ENCODE measurements around the gene TMEM259. TPM values are rescaled to one million over a fixed set of nuclear protein-coding genes. Genes with fewer than 3 reads are reported as not detected.

Gene TMEM259
- total RNA-seq, 1 experiment from 2014 or later, result 120 TPM

DNA sequence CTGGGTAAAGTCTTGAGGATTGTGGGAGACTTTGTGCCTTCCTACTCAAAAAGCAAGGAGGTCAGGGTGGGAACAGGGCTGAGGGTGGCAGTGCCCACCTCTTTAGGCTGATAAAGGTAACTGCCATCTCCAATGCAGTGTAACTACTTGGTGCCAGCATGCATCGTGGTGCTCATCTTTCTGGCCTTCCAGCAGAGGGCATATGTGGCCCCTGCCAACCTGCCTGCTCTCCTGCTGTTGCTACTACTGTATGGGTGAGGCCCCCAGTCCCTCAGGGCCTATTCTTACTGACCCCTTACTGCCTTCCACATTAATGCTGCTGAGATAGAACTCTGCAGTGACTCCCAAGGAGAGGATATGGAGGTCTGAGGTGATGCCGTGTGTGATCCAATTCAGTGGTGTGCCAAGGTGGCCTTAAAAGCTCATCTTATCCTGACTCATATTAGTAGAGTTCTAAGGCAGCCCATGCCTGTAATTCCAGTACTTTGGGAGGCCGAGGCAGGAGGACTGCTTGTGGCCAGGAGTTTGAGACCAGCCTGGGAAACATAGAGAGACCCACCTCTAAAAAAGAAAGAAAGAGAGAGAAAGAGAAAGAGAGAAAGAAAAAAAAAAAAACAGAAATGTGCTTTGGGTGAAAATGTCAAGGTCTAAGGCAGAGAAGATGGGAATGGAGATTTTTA lies 36.4 kb upstream of the TMEM259 start:
- in situ Hi-C loops (cut with HindIII; ENCODE audit: low pct_unique_long_range_greater_than_20kb, low sequenced_read_pairs), result no loop called here
- DNase-seq (ENCODE audit: low read depth), result no peak

DNA sequence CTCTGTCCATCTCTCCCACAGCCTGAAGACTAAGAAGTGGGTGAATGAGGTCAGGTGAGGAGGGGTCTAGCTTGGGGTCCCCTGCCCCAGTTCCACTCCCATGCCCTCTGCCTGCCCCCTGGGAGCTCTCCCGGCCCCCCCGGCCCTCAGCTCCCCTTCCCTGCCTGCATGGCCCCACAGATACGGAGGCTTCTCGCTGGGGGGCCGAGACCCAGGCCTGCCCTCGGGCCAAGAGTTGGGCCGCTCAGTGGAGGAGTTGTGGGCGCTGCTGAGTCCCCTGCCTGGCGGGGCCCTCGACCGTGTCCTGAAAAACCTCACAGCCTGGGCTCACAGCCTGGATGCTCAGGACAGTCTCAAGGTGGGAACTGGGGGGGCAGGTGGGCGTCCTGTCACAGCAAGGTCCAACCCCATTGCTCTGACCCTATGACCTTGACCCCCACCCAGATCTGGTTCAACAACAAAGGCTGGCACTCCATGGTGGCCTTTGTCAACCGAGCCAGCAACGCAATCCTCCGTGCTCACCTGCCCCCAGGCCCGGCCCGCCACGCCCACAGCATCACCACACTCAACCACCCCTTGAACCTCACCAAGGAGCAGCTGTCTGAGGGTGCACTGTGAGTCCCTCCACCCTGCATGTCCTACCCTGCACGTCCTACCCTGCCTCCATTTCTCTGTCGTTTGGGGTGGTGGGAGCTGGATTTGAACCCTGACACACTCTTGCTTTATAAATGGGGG lies 35.1 kb upstream of the TMEM259 start:
- DNase-seq (ENCODE audit: low read depth), result no peak
- in situ Hi-C loops (cut with HindIII; ENCODE audit: low pct_unique_long_range_greater_than_20kb, low sequenced_read_pairs), result no loop called here

DNA sequence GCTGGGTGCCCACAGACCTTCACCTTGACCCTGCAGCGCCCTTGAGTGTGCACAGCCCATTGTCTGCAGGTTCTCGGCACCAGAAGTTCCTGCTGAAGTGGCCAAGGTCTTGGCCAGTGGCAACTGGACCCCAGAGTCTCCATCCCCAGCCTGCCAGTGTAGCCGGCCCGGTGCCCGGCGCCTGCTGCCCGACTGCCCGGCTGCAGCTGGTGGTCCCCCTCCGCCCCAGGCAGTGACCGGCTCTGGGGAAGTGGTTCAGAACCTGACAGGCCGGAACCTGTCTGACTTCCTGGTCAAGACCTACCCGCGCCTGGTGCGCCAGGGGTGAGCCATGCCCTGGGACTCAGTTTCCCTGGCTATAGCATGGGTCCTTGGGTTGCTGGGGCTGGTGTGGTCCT lies 34.1 kb upstream of the TMEM259 start:
- DNase-seq (ENCODE audit: low read depth), result no peak
- in situ Hi-C loops (cut with HindIII; ENCODE audit: low pct_unique_long_range_greater_than_20kb, low sequenced_read_pairs), result no loop called here

GRCh38 chr19:1054102-1055027 lies 33.4 kb upstream of the TMEM259 start:
- DNase-seq (ENCODE audit: low read depth), result no peak
- in situ Hi-C loops (cut with HindIII; ENCODE audit: low pct_unique_long_range_greater_than_20kb, low sequenced_read_pairs), result no loop called here

DNA sequence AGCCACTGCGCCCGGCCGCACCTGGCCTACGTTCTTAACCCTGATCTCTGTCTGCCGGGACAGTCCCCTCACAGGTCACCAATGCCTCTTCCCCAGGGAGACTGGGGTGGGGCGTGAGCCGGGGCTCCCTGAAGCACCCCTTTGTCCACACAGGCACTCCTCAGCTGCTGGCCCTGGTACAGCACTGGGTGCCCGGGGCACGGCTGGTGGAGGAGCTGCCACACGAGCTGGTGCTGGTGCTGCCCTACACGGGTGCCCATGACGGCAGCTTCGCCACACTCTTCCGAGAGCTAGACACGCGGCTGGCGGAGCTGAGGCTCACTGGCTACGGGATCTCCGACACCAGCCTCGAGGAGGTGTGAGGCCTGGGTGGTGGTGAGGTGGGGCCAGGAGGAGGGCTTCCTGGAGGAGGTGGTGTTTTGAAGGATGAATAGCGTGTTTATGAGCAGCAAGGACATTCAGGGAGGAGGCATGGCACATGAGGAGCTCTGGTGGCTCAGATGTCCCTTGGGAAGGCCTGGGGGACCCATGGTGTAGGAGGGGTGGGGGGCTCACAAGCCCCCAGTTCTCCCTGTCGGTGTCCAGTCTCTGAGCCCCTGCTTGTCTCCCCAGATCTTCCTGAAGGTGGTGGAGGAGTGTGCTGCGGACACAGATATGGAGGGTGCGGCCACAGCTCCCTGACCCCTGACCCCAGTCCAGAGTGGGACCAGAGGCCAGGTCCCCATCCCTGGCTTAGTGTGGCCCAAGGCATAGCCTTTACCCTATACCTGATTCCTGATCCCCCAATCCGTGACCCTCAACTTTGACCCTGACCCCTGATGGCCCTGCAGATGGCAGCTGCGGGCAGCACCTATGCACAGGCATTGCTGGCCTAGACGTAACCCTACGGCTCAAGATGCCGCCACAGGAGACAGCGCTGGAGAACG lies 32.5 kb upstream of the TMEM259 start:
- in situ Hi-C loops (cut with HindIII; ENCODE audit: low pct_unique_long_range_greater_than_20kb, low sequenced_read_pairs), result no loop called here
- DNase-seq (ENCODE audit: low read depth), result no peak

GRCh38 chr19:1052349-1052975 lies 31.5 kb upstream of the TMEM259 start:
- in situ Hi-C loops (cut with HindIII; ENCODE audit: low pct_unique_long_range_greater_than_20kb, low sequenced_read_pairs), result no loop called here
- DNase-seq (ENCODE audit: low read depth), result no peak

DNA sequence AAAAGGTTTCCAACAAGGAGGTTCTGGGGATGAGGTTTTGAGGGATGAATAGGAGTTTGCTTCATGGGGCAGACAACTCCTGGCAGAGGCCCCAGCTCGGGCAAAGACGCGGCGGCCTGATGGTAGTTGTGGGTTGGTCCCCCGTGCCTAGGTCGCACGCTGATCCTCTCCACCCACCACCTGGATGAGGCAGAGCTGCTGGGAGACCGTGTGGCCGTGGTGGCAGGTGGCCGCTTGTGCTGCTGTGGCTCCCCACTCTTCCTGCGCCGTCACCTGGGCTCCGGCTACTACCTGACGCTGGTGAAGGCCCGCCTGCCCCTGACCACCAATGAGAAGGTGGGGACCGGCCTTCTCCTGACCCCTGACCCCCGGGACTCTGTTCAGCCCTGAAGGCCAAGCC lies 30.9 kb upstream of the TMEM259 start:
- no peak for DNase-seq (ENCODE audit: low read depth)
- in situ Hi-C loops (cut with HindIII; ENCODE audit: low pct_unique_long_range_greater_than_20kb, low sequenced_read_pairs), result no loop called here

GRCh38 chr19:1050989-1051788 lies 30.3 kb upstream of the TMEM259 start:
- no peak for DNase-seq (ENCODE audit: low read depth)
- in situ Hi-C loops (cut with HindIII; ENCODE audit: low pct_unique_long_range_greater_than_20kb, low sequenced_read_pairs), result no loop called here

GRCh38 chr19:1049800-1050199 lies 28.9 kb upstream of the TMEM259 start:
- DNase-seq (ENCODE audit: low read depth), result no peak
- in situ Hi-C loops (cut with HindIII; ENCODE audit: low pct_unique_long_range_greater_than_20kb, low sequenced_read_pairs), result no loop called here

- in situ Hi-C loops (cut with HindIII; ENCODE audit: low pct_unique_long_range_greater_than_20kb, low sequenced_read_pairs), result no loop called here
- DNase-seq (ENCODE audit: low read depth), result no peak
Measured at GRCh38 chr19:1049106-1049505, 28.2 kb upstream of the TMEM259 start.

GRCh38 chr19:1047696-1048147 lies 26.8 kb upstream of the TMEM259 start:
- no peak for DNase-seq (ENCODE audit: low read depth)
- in situ Hi-C loops (cut with HindIII; ENCODE audit: low pct_unique_long_range_greater_than_20kb, low sequenced_read_pairs), result no loop called here

- in situ Hi-C loops (cut with HindIII; ENCODE audit: low pct_unique_long_range_greater_than_20kb, low sequenced_read_pairs), result no loop called here
- no peak for DNase-seq (ENCODE audit: low read depth)
Measured at GRCh38 chr19:1046836-1047695, 26.1 kb upstream of the TMEM259 start.

GRCh38 chr19:1046117-1046626 lies 25.2 kb upstream of the TMEM259 start:
- in situ Hi-C loops (cut with HindIII; ENCODE audit: low pct_unique_long_range_greater_than_20kb, low sequenced_read_pairs), result no loop called here

DNA sequence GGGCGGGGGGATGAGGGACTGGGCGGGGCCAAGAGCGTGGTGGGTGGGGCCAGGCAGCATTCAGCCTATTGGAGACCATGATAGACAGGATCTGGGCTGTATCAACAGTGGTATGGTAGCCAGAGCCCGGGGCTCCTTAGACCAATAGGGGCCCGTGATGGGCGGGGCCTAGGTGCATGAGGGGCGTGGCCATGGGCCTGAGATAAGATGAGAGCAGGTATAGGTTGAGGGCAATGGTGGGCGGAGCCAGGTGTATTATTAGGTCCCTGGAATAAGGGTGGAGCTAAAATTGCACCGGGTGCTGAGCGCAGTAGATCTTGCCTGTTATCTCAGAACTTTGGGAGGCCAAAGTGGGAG lies 24.3 kb upstream of the TMEM259 start:
- peak; percentile 86 for DNase-seq (ENCODE audit: low read depth)
- in situ Hi-C loops (cut with HindIII; ENCODE audit: low pct_unique_long_range_greater_than_20kb, low sequenced_read_pairs), result no loop called here

More at GRCh38 chr19:1046117-1046626, 25.2 kb upstream of the TMEM259 start:
- no peak for DNase-seq (ENCODE audit: low read depth)

DNA sequence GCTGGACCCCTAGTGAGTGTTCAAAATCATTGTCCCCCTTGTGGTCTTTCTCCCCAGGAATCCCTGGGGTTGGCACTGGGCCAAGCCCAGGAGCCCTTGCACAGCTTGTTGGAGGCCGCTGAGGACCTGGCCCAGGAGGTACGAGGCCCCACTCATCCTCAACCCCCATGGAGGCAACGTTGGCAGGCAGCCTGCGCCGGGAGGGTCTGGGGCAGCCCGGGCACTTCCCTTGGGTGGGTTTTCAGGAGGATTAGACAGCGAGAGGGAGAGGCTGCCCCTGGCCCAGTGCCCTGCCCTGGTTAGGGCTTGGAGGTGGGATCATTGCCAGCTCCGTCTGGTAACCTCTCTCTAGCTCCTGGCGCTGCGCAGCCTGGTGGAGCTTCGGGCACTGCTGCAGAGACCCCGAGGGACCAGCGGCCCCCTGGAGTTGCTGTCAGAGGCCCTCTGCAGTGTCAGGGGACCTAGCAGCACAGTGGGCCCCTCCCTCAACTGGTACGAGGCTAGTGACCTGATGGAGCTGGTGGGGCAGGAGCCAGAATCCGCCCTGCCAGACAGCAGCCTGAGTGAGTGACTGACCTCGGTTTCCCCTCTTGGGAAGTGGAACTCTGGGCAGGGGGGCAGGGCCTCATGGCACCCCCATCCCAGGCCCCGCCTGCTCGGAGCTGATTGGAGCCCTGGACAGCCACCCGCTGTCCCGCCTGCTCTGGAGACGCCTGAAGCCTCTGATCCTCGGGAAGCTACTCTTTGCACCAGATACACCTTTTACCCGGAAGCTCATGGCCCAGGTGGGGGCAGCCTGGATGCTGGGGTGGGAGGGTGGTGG lies 22.0 kb upstream of the TMEM259 start:
- peak; percentile 80 for DNase-seq (ENCODE audit: low read depth)
- in situ Hi-C loops (cut with HindIII; ENCODE audit: low pct_unique_long_range_greater_than_20kb, low sequenced_read_pairs), result no loop called here
